ENCODE results near the gene CAPN1. TPM values are rescaled to one million over a fixed set of nuclear protein-coding genes. Genes with fewer than 3 reads are reported as not detected.
"Not testable (repeated sequence)": the region's sequence is repeated elsewhere in the genome, so short reads cannot be mapped to it uniquely, and the experiment has no call there.

The CAPN1 gene
- polyA plus RNA-seq, 2 donors: 323 to 450 TPM

DNA sequence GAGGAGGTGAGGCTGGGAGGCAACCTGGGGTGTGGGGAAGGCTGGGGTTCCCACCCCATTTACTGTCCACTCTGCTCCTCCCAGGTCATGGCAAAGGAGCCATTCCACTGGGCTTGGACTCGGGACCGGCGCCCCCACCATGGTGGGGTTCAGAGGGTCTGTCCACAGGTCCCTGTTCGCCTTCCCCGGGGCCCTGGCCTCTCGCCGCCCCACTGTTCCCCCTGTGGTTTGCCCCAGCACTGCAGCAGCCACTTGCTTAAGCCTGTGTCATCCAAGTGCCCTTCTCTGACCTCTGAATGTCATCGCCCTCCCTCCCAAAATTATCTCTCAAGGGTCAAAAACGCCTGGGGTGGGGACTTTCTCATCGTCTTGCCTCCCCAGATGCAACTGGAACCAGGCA is 9.1 kb upstream of the CAPN1 start:
- Histone ChIP-seq H3K27ac (ENCODE audit: low read depth in 2 of 2, low read length in 1 of 2) (no peak overlapping the region), H3K4me3 (ENCODE audit: low read depth in 1 of 2, low read length in 2 of 2) (no peak overlapping the region), H3K36me3 (ENCODE audit: control insufficient read depth in 2 of 2, insufficient read depth in 2 of 2, low read length in 1 of 2) (no peaks in the 10 kb centered on the region), H3K4me1 (ENCODE audit: control insufficient read depth in 2 of 2, insufficient read depth in 2 of 2, low read length in 1 of 2) (peaks cover 0 to 2% of the 10 kb centered on the region in 2 donors), H3K9me3 (ENCODE audit: control insufficient read depth in 2 of 2, insufficient read depth in 1 of 2, low read depth in 1 of 2, low read length in 1 of 2) (no peaks in the 10 kb centered on the region), H3K27me3 (ENCODE audit: control insufficient read depth in 1 of 2, insufficient read depth in 2 of 2, low read length in 2 of 2) (no peaks in the 10 kb centered on the region)
- 84% methylated on average over 10 of the region's 10 CpGs for WGBS, 2 donors

DNA sequence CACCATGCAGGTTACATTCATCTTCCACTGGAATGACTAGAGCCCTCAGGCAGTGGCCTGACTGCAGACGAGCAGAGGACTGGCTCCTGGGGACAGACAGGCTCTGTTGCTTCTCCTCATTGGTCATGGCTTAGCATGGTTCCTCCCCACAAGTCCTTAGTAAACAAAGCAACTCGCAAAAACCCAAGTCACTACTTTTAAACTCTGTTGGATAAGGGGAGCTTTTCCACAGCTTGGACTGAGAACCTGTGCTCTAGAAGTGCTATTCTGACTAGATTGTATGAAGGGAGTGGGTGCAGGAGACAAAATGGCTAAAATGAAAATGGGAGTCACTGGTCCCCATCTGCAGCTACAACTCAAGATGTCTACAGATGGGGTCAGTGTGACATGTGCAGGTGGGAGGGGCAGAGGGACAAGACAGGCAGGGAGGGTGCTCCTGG is 7.1 kb upstream of the CAPN1 start:
- not testable (repeated sequence) for H3K27me3 ChIP-seq (ENCODE audit: control insufficient read depth in 1 of 2, insufficient read depth in 2 of 2, low read length in 2 of 2); H3K4me1 ChIP-seq (ENCODE audit: control insufficient read depth in 2 of 2, insufficient read depth in 2 of 2, low read length in 1 of 2); H3K9me3 ChIP-seq (ENCODE audit: control insufficient read depth in 2 of 2, insufficient read depth in 1 of 2, low read depth in 1 of 2, low read length in 1 of 2); H3K36me3 ChIP-seq (ENCODE audit: control insufficient read depth in 2 of 2, insufficient read depth in 2 of 2, low read length in 1 of 2); H3K4me3 ChIP-seq (ENCODE audit: low read depth in 1 of 2, low read length in 2 of 2); H3K27ac ChIP-seq (ENCODE audit: low read depth in 2 of 2, low read length in 1 of 2)
- WGBS, 2 donors: 47 to 60% methylated on average over 2 of the region's 2 CpGs

DNA sequence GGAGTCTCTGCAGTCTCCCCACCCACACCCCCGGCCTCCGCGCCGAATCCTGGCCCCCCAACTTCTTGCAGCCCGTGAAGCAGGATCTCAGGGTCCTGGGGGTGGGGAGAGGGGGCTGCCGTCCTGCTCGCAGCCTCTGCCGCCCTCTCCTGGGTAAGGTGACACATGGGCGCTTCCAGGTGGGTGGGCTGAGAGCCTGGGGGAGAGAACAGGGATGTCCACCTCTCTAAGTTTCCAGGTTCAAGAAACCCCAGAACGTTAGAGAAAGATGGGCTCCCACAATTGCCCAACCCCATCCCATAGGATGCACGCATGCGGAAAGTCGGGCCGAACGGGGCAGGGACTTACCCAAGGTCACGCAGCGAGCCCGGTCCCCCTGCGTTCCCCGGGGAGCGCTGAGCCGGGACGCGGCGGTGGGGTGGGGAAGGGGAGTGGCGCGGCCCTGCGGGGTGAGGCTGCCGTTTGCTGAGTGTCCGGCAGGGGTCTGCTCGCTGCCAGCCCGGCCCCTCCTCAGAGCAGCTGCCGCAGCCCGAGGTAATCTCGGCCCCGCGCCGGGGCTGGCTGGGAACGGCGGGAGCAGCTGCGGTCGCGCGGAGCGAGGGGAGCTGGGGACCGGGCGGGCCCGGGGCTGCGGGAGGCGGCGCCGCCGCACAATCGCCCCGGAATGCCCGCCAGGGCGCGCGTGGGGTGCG is 705 bp upstream of the CAPN1 start:
- Histone ChIP-seq H3K27ac (ENCODE audit: low read depth in 2 of 2, low read length in 1 of 2) (peak overlapping the region; percentile 99), H3K4me1 (ENCODE audit: control insufficient read depth in 2 of 2, insufficient read depth in 2 of 2, low read length in 1 of 2) (peaks cover 7 to 10% of the 10 kb centered on the region in 2 donors)

DNA sequence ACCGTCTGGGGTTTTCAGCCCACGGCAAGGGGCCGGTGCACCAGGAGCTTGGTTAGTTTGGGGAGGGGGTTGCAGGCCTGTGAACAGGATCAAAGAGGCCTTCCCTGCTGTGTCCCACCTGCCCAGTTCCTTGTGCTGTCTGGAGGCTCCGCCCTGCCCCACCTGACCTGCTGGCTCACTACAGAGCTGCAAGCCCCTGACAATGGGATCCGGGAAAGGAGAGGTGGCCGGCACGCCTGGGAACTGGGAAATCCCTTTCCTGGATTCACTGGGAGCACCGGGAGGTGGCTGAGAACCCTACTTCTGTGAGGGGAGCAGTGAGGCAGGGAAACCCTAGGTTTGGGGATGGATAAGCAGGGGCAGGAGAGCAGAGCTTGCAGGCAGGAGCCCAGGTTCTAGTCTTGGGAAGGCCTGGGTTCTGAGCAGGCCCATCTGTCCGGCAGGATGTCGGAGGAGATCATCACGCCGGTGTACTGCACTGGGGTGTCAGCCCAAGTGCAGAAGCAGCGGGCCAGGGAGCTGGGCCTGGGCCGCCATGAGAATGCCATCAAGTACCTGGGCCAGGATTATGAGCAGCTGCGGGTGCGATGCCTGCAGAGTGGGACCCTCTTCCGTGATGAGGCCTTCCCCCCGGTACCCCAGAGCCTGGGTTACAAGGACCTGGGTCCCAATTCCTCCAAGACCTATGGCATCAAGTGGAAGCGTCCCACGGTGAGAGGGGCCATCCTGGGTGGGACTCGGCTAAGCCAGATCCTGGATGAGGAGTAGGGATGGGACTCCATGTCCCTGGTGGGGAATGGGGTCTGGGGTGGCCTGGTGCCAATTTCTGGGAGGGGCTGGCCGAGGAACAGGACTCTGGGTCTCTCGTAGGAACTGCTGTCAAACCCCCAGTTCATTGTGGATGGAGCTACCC is 786 bp downstream of the CAPN1 start:
- Histone ChIP-seq H3K36me3 (ENCODE audit: control insufficient read depth in 2 of 2, insufficient read depth in 2 of 2, low read length in 1 of 2) (peaks cover 14 to 28% of the 10 kb centered on the region in 2 donors), H3K27ac (ENCODE audit: low read depth in 2 of 2, low read length in 1 of 2) (peak overlapping the region; percentile 99), H3K9me3 (ENCODE audit: control insufficient read depth in 2 of 2, insufficient read depth in 1 of 2, low read depth in 1 of 2, low read length in 1 of 2) (no peaks in the 10 kb centered on the region), H3K4me3 (ENCODE audit: low read depth in 1 of 2, low read length in 2 of 2) (peak overlapping the region; percentile 76 to 88), H3K27me3 (ENCODE audit: control insufficient read depth in 1 of 2, insufficient read depth in 2 of 2, low read length in 2 of 2) (no peaks in the 10 kb centered on the region), H3K4me1 (ENCODE audit: control insufficient read depth in 2 of 2, insufficient read depth in 2 of 2, low read length in 1 of 2) (peaks cover 7 to 16% of the 10 kb centered on the region in 2 donors)
- 20 to 26% methylated on average over 23 of the region's 23 CpGs for WGBS, 2 donors

More for the DNA sequence above, 705 bp upstream of the CAPN1 start:
- H3K27me3 ChIP-seq (ENCODE audit: control insufficient read depth in 1 of 2, insufficient read depth in 2 of 2, low read length in 2 of 2): no peaks in the 10 kb centered on the region
- H3K9me3 ChIP-seq (ENCODE audit: control insufficient read depth in 2 of 2, insufficient read depth in 1 of 2, low read depth in 1 of 2, low read length in 1 of 2): no peaks in the 10 kb centered on the region
- H3K4me3 ChIP-seq (ENCODE audit: low read depth in 1 of 2, low read length in 2 of 2): peak overlapping the region; percentile 76 to 88
- whole genome bisulfite sequencing, 2 donors: 1% methylated on average over 42 to 60 of the region's 60 CpGs
- peaks cover 1 to 15% of the 10 kb centered on the region in 2 donors for H3K36me3 ChIP-seq (ENCODE audit: control insufficient read depth in 2 of 2, insufficient read depth in 2 of 2, low read length in 1 of 2)

DNA sequence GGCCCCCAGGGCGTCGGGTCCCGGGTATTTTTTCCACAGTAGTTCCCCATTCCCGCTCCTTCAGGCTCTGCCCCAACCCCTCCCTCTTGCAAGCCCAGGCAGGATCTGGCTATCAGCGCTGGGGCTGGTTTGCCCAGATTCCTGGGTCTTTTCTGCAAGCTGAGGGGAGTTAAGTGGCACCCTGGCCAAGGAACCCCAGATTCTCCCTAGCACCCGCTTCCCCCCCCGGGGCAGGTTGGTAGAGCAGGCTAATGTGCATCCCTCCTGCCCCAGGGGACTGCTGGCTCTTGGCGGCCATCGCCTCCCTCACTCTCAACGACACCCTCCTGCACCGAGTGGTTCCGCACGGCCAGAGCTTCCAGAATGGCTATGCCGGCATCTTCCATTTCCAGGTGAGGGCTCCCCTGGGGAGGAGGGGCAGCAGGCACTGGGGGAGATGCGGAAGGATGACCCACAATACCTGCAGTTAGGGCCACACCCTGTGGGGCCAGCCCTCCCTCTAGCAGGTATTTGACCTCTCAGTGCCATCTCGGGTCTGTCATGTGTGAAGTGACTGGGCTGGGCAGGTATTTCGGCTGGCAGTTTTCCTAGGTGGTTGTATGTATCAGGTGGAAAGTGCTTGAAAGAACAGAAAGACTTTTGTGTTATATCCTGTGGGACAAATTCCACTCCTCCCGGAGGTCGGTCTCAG is 1.6 kb downstream of the CAPN1 start:
- H3K4me3 ChIP-seq (ENCODE audit: low read depth in 1 of 2, low read length in 2 of 2): peak overlapping the region; percentile 76 to 88
- WGBS, 2 donors: 46 to 55% methylated on average over 19 of the region's 19 CpGs
- H3K9me3 ChIP-seq (ENCODE audit: control insufficient read depth in 2 of 2, insufficient read depth in 1 of 2, low read depth in 1 of 2, low read length in 1 of 2): no peaks in the 10 kb centered on the region
- H3K36me3 ChIP-seq (ENCODE audit: control insufficient read depth in 2 of 2, insufficient read depth in 2 of 2, low read length in 1 of 2): peaks cover 14 to 34% of the 10 kb centered on the region in 2 donors
- H3K27me3 ChIP-seq (ENCODE audit: control insufficient read depth in 1 of 2, insufficient read depth in 2 of 2, low read length in 2 of 2): no peaks in the 10 kb centered on the region
- H3K4me1 ChIP-seq (ENCODE audit: control insufficient read depth in 2 of 2, insufficient read depth in 2 of 2, low read length in 1 of 2): peaks cover 7 to 16% of the 10 kb centered on the region in 2 donors
- peak overlapping the region; percentile 99 for H3K27ac ChIP-seq (ENCODE audit: low read depth in 2 of 2, low read length in 1 of 2)

DNA sequence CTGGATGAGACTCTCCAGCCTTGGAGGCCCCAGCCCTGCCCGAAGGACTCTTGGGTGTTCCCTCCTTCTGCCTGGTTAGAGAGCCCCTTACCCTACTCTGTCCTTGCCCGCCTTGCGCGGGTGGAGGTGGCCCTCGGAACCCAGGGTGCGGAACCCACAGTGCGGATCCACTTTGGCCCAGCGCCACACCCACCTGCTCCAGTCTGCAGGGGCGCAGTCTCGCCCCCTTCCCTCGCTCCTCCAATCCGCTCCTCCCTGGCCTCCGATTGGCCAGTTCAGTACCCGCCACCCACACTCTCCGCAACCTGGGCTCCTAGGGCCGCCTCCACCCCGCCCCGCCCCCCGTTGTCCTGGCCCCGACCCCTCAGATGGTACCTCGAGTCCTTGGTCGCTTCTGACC is 2.4 kb downstream of the CAPN1 start:
- Histone ChIP-seq H3K4me3 (ENCODE audit: low read depth in 1 of 2, low read length in 2 of 2) (peak overlapping the region; percentile 49 to 88), H3K4me1 (ENCODE audit: control insufficient read depth in 2 of 2, insufficient read depth in 2 of 2, low read length in 1 of 2) (peaks cover 7 to 16% of the 10 kb centered on the region in 2 donors), H3K36me3 (ENCODE audit: control insufficient read depth in 2 of 2, insufficient read depth in 2 of 2, low read length in 1 of 2) (peaks cover 14 to 42% of the 10 kb centered on the region in 2 donors), H3K27me3 (ENCODE audit: control insufficient read depth in 1 of 2, insufficient read depth in 2 of 2, low read length in 2 of 2) (no peaks in the 10 kb centered on the region), H3K9me3 (ENCODE audit: control insufficient read depth in 2 of 2, insufficient read depth in 1 of 2, low read depth in 1 of 2, low read length in 1 of 2) (no peaks in the 10 kb centered on the region), H3K27ac (ENCODE audit: low read depth in 2 of 2, low read length in 1 of 2) (peak overlapping the region; percentile 99)
- WGBS, 2 donors: 53 to 68% methylated on average over 22 of the region's 22 CpGs

DNA sequence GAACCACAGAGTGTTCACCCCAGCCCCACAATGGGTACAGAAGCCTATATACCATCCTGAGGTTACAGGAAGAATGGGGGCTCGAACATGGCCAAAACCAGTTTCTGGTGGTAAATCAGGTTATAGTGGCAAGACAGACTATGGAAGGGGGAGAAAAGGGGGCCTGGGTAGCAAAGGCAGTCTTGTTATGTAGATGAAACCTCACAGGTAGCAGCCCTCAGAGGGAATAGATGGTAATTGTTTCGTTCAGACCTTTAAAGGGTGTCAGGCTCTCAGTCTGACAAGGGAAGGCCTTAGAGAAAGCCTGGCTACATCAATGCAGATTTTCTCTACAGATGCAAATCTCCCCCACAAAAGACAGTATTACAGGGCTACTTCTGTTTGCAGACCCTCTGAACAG is 3.4 kb downstream of the CAPN1 start:
- no peak overlapping the region for H3K27ac ChIP-seq (ENCODE audit: low read depth in 2 of 2, low read length in 1 of 2)
- H3K9me3 ChIP-seq (ENCODE audit: control insufficient read depth in 2 of 2, insufficient read depth in 1 of 2, low read depth in 1 of 2, low read length in 1 of 2): no peaks in the 10 kb centered on the region
- WGBS, 2 donors: 80 to 91% methylated on average over 2 of the region's 2 CpGs
- H3K4me3 ChIP-seq (ENCODE audit: low read depth in 1 of 2, low read length in 2 of 2): no peak overlapping the region
- H3K36me3 ChIP-seq (ENCODE audit: control insufficient read depth in 2 of 2, insufficient read depth in 2 of 2, low read length in 1 of 2): peaks cover 20 to 50% of the 10 kb centered on the region in 2 donors
- H3K27me3 ChIP-seq (ENCODE audit: control insufficient read depth in 1 of 2, insufficient read depth in 2 of 2, low read length in 2 of 2): no peaks in the 10 kb centered on the region
- peaks cover 7 to 16% of the 10 kb centered on the region in 2 donors for H3K4me1 ChIP-seq (ENCODE audit: control insufficient read depth in 2 of 2, insufficient read depth in 2 of 2, low read length in 1 of 2)

DNA sequence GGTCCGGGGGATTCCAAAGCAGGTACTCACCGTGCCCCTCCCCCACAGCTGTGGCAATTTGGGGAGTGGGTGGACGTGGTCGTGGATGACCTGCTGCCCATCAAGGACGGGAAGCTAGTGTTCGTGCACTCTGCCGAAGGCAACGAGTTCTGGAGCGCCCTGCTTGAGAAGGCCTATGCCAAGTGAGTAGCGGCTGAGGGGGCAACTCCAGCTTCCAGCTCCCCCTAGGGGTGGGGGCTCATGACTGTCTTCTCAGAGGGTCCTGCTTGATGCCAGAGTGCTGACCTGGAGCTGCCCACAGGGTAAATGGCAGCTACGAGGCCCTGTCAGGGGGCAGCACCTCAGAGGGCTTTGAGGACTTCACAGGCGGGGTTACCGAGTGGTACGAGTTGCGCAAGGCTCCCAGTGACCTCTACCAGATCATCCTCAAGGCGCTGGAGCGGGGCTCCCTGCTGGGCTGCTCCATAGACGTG is 4.2 kb downstream of the CAPN1 start:
- no peak overlapping the region for H3K27ac ChIP-seq (ENCODE audit: low read depth in 2 of 2, low read length in 1 of 2)
- no peaks in the 10 kb centered on the region for H3K27me3 ChIP-seq (ENCODE audit: control insufficient read depth in 1 of 2, insufficient read depth in 2 of 2, low read length in 2 of 2)
- H3K9me3 ChIP-seq (ENCODE audit: control insufficient read depth in 2 of 2, insufficient read depth in 1 of 2, low read depth in 1 of 2, low read length in 1 of 2): no peaks in the 10 kb centered on the region
- H3K36me3 ChIP-seq (ENCODE audit: control insufficient read depth in 2 of 2, insufficient read depth in 2 of 2, low read length in 1 of 2): peaks cover 22 to 53% of the 10 kb centered on the region in 2 donors
- peaks cover 7 to 14% of the 10 kb centered on the region in 2 donors for H3K4me1 ChIP-seq (ENCODE audit: control insufficient read depth in 2 of 2, insufficient read depth in 2 of 2, low read length in 1 of 2)
- H3K4me3 ChIP-seq (ENCODE audit: low read depth in 1 of 2, low read length in 2 of 2): no peak overlapping the region
- WGBS, 2 donors: 85% methylated on average over 18 of the region's 18 CpGs

DNA sequence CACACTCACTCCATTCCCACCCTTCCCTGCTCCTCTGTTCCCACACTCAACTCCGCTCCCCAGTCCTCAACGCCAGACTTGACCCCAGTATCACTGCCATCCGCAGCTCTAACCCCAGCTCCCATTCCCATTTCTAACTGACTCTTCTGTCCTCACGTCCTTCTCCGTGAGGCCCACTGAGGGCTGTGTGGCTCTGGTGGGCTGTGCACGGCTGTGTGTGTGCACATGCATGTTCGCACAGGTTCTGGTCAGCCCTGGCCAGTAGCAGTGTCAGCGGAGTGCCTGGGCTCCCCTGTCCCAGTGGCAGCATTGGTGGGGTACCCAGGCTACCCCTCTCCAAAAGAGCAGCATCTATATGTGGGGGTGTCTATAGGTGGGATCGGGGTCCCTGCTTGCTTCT is 5.0 kb downstream of the CAPN1 start:
- Histone ChIP-seq H3K9me3 (ENCODE audit: control insufficient read depth in 2 of 2, insufficient read depth in 1 of 2, low read depth in 1 of 2, low read length in 1 of 2) (no peaks in the 10 kb centered on the region), H3K4me3 (ENCODE audit: low read depth in 1 of 2, low read length in 2 of 2) (no peak overlapping the region), H3K4me1 (ENCODE audit: control insufficient read depth in 2 of 2, insufficient read depth in 2 of 2, low read length in 1 of 2) (peaks cover 7 to 14% of the 10 kb centered on the region in 2 donors), H3K36me3 (ENCODE audit: control insufficient read depth in 2 of 2, insufficient read depth in 2 of 2, low read length in 1 of 2) (peaks cover 22 to 56% of the 10 kb centered on the region in 2 donors), H3K27ac (ENCODE audit: low read depth in 2 of 2, low read length in 1 of 2) (peak overlapping the region in 1 of 2 donors; percentile 19), H3K27me3 (ENCODE audit: control insufficient read depth in 1 of 2, insufficient read depth in 2 of 2, low read length in 2 of 2) (no peaks in the 10 kb centered on the region)
- WGBS, 2 donors: 93 to 94% methylated on average over 9 of the region's 9 CpGs

All from esophagus (tissue), 2 donors.